Stomach smooth muscle (tissue), 2 donors: ENCODE results near the gene GABBR2.

Experiments used
- H3K27ac ChIP-seq: one replicate; pipeline ENCODE4 v1.7.0; 2013; ENCODE audit warnings: mild to moderate bottlenecking, low read length, inconsistent platforms
- H3K27me3 ChIP-seq, 2 donors: one replicate each; pipeline ENCODE4 v1.7.0; 2013; ENCODE audit warnings: low read length in 2 of 2; ENCODE audit not compliant: insufficient read depth in 2 of 2, control insufficient read depth in 1 of 2
- H3K36me3 ChIP-seq, 2 donors: one replicate each; pipeline ENCODE4 v1.7.0; 2013; ENCODE audit warnings: low read length in 2 of 2; ENCODE audit not compliant: control insufficient read depth in 2 of 2, insufficient read depth in 2 of 2
- H3K4me1 ChIP-seq: one replicate; pipeline ENCODE4 v1.7.0; 2013; ENCODE audit warnings: low read length; ENCODE audit not compliant: control insufficient read depth, insufficient read depth
- H3K4me3 ChIP-seq, 2 donors: one replicate each; pipeline ENCODE4 v1.7.0; 2013; ENCODE audit warnings: low read length in 2 of 2
- H3K9ac ChIP-seq, 2 donors: one replicate each; pipeline ENCODE4 v1.7.0; 2013; ENCODE audit warnings: low read length in 2 of 2, mild to moderate bottlenecking in 1 of 2
- H3K9me3 ChIP-seq, 2 donors: one replicate each; pipeline ENCODE4 v1.7.0; 2013; ENCODE audit warnings: low read length in 2 of 2; ENCODE audit not compliant: control insufficient read depth in 2 of 2
- donor health status: healthy.
- donor health status: Pancreatic carcinoma.

GABBR2 gene

DNA sequence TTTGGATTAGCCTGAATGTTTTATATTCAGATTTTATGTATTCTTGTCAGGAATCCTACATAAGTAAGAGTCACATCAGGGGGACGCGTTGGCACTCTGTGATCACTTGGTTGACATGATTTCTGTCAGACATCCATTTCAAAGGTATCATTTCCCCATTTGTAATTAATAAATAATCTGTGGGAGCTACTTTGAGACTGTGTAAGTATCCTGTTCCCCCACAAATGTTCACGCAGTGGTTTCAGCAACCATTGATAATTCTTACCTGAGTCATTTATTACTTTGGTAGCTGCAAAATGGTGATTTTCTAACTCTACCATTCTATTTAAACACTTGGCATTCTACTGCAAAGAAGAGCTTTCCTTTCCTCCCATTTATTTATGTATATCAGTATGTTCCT, 396.4 kb downstream of the GABBR2 start:
- Histone ChIP-seq H3K4me3 (no peak overlapping the region), H3K9ac (no peak overlapping the region), H3K36me3 (no peaks in the 10 kb centered on the region), H3K27ac (no peak overlapping the region), H3K9me3 (no peaks in the 10 kb centered on the region), H3K27me3 (peaks cover 0 to 4% of the 10 kb centered on the region in 2 donors), H3K4me1 (peaks cover 4% of the 10 kb centered on the region)

DNA sequence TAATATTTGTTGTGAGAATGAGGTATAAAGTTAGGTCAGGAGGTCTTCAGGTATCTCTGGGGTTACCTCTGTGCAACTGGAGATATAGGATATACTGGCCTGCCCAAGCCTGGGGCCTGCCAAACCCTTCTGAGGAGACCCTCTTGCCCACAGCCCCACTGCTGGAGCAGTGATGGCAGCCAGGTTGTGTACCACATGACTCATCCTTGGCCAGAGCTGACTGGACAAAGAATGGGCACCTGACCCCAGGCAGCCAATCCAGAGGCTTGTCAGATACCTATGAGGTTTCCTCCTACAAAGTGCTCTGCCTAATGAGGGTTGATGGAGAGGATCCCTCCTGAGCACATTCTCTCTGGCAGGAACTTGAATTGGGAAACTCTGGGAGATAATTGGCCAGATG, 397.2 kb downstream of the GABBR2 start:
- Histone ChIP-seq H3K9me3 (no peaks in the 10 kb centered on the region), H3K36me3 (no peaks in the 10 kb centered on the region), H3K27me3 (no peaks in the 10 kb centered on the region), H3K4me3 (no peak overlapping the region), H3K27ac (no peak overlapping the region), H3K9ac (no peak overlapping the region), H3K4me1 (peaks cover 4% of the 10 kb centered on the region)

DNA sequence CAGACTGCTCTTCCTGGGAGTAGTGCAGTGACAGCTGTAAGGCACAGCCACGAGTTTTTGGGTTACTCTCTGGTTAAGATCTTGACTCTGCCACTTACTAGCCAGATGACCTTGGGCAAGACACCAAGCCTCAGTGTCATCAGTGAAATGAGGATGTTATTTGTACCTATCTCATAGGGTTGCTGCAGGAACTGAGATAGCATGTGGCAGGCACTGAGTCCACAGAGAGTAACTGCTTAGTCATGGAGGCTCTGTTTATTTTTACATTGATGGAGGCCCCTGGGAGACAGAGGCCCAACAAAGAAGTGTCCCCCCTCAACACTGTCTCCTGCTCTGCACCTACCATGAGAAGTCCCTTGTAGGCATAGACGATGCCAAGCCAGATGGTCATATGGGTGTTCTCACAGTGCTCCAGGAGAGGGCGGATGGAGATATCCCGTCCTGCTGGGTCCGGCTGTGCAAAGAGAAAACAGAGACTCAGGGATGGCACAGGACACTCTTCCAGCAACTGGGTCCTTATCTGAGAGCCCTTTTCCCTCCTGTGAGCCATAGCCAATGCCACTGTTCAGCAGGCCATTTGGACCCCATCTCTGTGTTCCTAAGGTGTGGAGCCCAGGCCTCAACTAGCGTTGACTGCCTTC, 397.9 kb downstream of the GABBR2 start:
- Histone ChIP-seq H3K27me3 (no peaks in the 10 kb centered on the region), H3K27ac (no peak overlapping the region), H3K4me1 (peaks cover 4% of the 10 kb centered on the region), H3K4me3 (no peak overlapping the region), H3K36me3 (no peaks in the 10 kb centered on the region), H3K9me3 (no peaks in the 10 kb centered on the region), H3K9ac (no peak overlapping the region)

DNA sequence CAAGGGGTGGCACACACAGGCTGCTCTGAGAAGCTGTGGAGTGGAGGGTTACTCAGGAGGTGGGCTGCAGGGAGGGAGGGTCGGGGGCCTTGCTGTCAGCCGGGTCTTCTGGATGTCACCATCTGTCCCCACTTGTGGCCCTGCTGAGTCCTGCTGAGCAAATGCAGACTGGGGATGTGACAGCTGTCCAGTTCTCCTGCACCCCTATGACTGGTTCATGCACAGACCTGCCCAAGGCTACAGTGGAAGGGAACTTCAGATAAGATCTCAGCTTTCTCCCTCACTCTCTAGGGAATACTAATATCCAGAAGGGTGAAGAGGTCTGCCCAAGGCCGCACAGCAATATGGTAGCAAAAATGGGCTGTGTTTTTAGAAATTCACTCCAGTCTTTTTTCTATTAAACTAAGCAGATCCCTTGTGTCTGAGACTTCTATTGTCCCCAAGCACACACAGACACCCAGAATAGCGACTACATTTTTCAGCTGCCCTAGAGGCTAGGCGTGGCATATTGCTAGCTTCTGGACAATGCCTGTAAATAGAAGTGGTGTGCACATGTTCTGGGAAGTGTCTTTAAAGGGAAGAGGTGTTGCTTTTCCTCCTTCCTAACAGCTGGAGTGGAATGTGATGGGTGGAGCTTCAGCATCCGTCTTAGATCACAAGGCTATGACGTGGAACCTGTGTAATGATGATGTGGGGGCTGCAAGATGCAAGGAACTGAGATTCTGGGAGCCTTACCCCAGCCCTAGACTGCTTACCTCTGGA, 402.2 kb downstream of the GABBR2 start:
- Histone ChIP-seq H3K27ac (no peak overlapping the region), H3K4me1 (no peaks in the 10 kb centered on the region), H3K9me3 (no peaks in the 10 kb centered on the region), H3K36me3 (no peaks in the 10 kb centered on the region), H3K27me3 (peaks cover 0 to 2% of the 10 kb centered on the region in 2 donors), H3K9ac (no peak overlapping the region), H3K4me3 (no peak overlapping the region)

DNA sequence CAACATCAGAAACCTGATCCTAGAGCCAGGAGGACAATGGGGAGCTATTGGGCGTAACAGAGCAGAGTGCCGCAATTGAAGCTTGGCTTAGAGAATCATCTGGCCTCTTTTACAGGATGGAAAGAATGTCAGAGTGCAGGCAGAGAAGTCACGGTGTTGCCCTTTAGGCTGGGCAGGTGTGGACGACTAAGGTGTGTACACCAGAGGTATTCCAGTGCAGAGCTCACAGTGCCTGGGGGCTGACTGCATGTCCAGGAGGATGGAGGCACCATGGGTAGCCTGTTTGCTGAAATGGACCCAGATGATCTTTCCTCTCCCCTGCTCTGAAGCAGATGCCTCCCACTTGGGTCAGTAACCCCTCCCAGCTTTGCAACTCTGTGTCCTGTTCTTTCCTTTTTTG, 404.4 kb downstream of the GABBR2 start:
- Histone ChIP-seq H3K9ac (no peak overlapping the region), H3K4me3 (no peak overlapping the region), H3K27me3 (peaks cover 0 to 2% of the 10 kb centered on the region in 2 donors), H3K9me3 (no peaks in the 10 kb centered on the region), H3K36me3 (no peaks in the 10 kb centered on the region), H3K27ac (no peak overlapping the region), H3K4me1 (no peaks in the 10 kb centered on the region)

DNA sequence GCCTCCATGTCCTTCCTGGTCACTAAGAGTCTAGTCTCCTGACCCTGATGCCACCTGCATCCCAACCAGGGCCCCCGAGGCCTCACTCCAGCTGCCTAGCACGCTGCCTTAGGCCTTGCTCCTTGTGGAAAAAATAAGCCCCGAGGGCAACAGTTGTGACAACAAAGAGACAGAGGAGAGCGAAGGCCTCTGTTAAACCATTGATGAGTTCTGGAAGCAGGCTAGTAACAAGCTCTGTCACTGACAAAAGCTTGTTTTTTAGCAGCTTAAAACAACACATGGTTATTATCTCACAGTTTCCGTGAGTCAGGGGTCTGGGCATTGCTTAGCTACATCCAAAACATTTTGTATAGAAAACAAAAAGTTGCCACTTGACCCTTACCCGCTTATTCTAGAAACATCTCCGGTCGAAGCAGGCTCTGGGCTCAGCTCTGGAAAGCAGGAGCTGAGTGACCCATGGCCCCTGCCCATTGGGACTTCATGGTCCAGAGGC, 405.1 kb downstream of the GABBR2 start:
- H3K4me3 ChIP-seq, result no peak overlapping the region
- no peak overlapping the region for H3K27ac ChIP-seq
- peaks cover 2% of the 10 kb centered on the region in 2 donors for H3K27me3 ChIP-seq
- no peaks in the 10 kb centered on the region for H3K4me1 ChIP-seq
- no peak overlapping the region for H3K9ac ChIP-seq
- no peaks in the 10 kb centered on the region for H3K36me3 ChIP-seq
- no peaks in the 10 kb centered on the region for H3K9me3 ChIP-seq

DNA sequence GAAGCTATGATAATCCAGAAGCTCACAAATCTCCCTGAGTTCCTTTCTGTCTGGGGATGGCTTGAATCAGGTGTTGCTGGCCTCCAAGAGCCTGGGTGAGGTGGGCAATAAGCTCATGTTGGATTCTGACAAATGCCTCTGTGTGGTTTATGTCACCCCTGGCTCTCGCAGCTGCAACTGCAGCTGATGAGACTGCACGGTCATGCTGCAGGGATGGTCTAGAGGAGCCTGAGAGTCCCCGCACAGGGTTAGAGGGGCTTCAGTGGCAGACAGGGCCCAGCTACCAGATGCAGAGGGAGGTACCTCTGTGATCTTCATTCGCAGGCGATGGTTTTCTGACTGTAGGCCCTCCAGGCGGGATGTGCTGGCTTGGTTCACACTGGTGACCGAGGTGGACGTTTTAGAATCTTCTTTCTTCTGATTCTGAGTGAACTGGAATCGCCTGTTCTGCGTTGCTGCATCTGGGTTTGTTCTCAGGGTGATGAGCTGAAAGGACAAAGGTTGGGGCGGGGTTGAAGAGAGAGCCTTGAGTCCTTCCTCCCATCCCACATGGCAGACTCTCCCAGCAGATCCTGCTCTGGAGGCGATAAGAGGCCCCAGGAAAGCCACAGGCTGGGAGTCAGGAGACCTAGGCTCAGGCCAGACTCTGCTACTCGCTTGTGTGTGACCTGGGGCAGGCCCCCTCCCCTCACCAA, 405.6 kb downstream of the GABBR2 start:
- H3K9ac ChIP-seq, result no peak overlapping the region
- H3K36me3 ChIP-seq, result no peaks in the 10 kb centered on the region
- no peak overlapping the region for H3K4me3 ChIP-seq
- H3K9me3 ChIP-seq, result no peaks in the 10 kb centered on the region
- H3K27me3 ChIP-seq, result peaks cover 2% of the 10 kb centered on the region in 2 donors
- H3K4me1 ChIP-seq, result no peaks in the 10 kb centered on the region
- no peak overlapping the region for H3K27ac ChIP-seq

DNA sequence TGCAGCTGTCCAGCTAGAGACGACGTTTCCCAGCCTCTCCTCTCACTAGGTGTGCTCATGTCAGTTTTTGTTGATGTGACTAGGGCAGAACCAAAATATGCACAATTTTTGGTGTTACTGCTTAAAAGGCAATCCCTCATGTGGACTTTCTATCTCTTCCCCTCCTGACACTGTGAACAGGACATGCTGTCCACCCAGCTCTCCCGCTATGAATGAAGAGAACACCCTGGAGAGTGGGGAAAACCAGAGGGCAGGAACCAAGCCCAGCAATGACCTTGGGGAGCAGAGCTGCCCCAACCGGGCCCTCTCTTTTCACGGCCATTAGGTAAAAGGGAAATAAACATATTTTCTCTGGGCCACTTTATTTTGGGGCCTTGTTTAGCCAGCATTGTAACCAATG, 406.6 kb downstream of the GABBR2 start:
- Histone ChIP-seq H3K27me3 (peaks cover 2% of the 10 kb centered on the region in 2 donors), H3K36me3 (no peaks in the 10 kb centered on the region), H3K4me3 (no peak overlapping the region), H3K4me1 (no peaks in the 10 kb centered on the region), H3K9ac (no peak overlapping the region), H3K27ac (no peak overlapping the region), H3K9me3 (no peaks in the 10 kb centered on the region)

DNA sequence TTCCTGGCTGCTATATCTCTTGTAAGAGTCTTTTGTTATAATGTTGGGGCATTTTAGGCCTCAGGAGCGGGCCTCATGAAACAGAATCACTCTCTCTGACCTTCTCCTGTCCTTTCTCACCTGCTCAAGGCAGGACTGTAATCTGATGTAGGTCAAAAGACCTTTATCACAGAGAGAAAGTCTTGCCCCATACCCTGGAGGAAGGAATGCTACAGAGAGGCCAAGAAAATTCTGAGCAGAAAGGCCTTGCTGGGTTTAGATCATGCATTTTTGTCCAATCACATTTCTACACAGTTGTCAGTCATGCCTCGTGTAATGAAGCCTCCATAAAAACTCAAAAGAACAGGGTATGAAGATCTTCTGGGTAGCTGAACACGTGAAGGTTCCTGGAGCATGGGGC, 408.1 kb downstream of the GABBR2 start:
- Histone ChIP-seq H3K36me3 (no peaks in the 10 kb centered on the region), H3K9me3 (no peaks in the 10 kb centered on the region), H3K27me3 (peaks cover 2% of the 10 kb centered on the region in 2 donors), H3K9ac (no peak overlapping the region), H3K27ac (no peak overlapping the region), H3K4me1 (no peaks in the 10 kb centered on the region), H3K4me3 (no peak overlapping the region)

DNA sequence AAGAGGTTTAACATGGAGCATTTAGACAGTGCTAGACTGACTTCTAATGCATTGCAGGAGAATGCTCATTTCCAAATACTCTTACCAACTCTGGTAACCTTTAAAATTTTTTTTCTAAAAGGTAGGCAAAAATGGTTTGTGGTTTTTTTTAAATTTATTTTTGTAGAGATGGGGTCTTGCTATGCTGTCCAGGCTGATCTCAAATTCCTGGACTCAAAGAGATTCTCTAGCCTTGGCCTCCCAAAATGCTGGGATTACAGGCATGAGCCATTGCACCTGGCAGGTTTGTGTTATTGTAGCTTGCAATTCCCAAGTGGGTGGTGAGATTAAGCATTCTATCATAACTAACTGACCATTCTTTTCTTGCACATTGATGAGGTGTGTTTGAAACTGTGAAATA, 410.3 kb downstream of the GABBR2 start:
- peaks cover 0 to 2% of the 10 kb centered on the region in 2 donors for H3K27me3 ChIP-seq
- no peaks in the 10 kb centered on the region for H3K36me3 ChIP-seq
- H3K4me3 ChIP-seq, result no peak overlapping the region
- H3K4me1 ChIP-seq, result no peaks in the 10 kb centered on the region
- no peaks in the 10 kb centered on the region for H3K9me3 ChIP-seq
- H3K27ac ChIP-seq, result no peak overlapping the region
- H3K9ac ChIP-seq, result no peak overlapping the region
